HCT116 (cell line): ENCODE results near the gene PRUNE1. TPM values are rescaled to one million over a fixed set of nuclear protein-coding genes. Genes with fewer than 3 reads are reported as not detected.

ENCODE experiments used
- ATAC-seq: fragments of 200-7000 bp; cut with Tn5 transposase; 2 replicates; pipeline ENCODE4 v1.9.1; 2020; ENCODE audit warnings: mild to moderate bottlenecking, moderate library complexity
- BruUV-seq: library from RNA; stranded (reverse); fragments of 400-500 nt; replicated peaks from 2 replicates; lab custom pipeline; 2021; lab: Mats Ljungman, UMichigan
- CTCF ChIA-PET: fragments of 300-600 bp; sonication (Branson Sonifier 250); formaldehyde crosslinking; loops from one replicate; lab custom pipeline; 2021; ENCODE audit warnings: antibody characterized with exemption; lab: Charles Lee
- POLR2A ChIA-PET: fragments of 300-600, 350-600 bp; sonication (Branson Sonifier 250); formaldehyde crosslinking; loops from one replicate; lab custom pipeline; 2021; ENCODE audit warnings: antibody characterized with exemption; lab: Charles Lee
- RAD21 ChIA-PET, 2 experiments: fragments of 300-600 bp; sonication (Branson Sonifier 250); formaldehyde crosslinking; loops; one replicate each; lab custom pipeline; 2023; ENCODE audit warnings: low total read pairs in 2 of 2; ENCODE audit not compliant: uncharacterized antibody in 2 of 2, unreplicated experiment in 2 of 2, low non-redundant PET in 1 of 2; lab: Charles Lee
- DNase-seq: peaks from one replicate; pipeline ENCODE4 v3.0.0-alpha.2; 2010; ENCODE audit warnings: low read depth, low spot score
- H2AFZ ChIP-seq: fragments of 200-600 bp; shearing (Covaris generic), sonication (generic); 2 replicates; pipeline ENCODE4 v1.6.1; 2017; ENCODE audit warnings: low read depth, mixed run types, mixed read lengths, antibody characterized with exemption, low read length; ENCODE audit not compliant: poor library complexity, severe bottlenecking
- H3K27ac ChIP-seq: 2 replicates; pipeline ENCODE4 v1.5.1; 2012; ENCODE audit warnings: low read depth, low read length
- H3K27me3 ChIP-seq: fragments of 200-600 bp; sonication (generic); 2 replicates; pipeline ENCODE4 v1.6.1; 2016; ENCODE audit warnings: mixed run types, low read length, mixed read lengths; ENCODE audit not compliant: insufficient read depth
- H3K36me3 ChIP-seq, 2 experiments: fragments of 200-500 bp in 1 of 2; fragments of 200-600 bp in 1 of 2; sonication (Bioruptor generic) in 1 of 2; sonication (generic) in 1 of 2; 2 replicates each; pipeline versions ENCODE4 v1.5.1 to v1.6.1; 2014 to 2016; ENCODE audit warnings: low read length in 2 of 2, inconsistent platforms in 1 of 2, mixed read lengths in 1 of 2, mixed run types in 1 of 2; ENCODE audit not compliant: insufficient read depth in 2 of 2, control insufficient read depth in 1 of 2
- H3K4me1 ChIP-seq, 2 experiments: fragments of 200-600 bp in 1 of 2; sonication (generic) in 1 of 2; 2 replicates each; pipeline versions ENCODE4 v1.5.1 to v1.6.1; 2012 to 2017; ENCODE audit warnings: low read length in 2 of 2, inconsistent platforms in 1 of 2, mild to moderate bottlenecking in 1 of 2, mixed read lengths in 1 of 2, mixed run types in 1 of 2, moderate library complexity in 1 of 2; ENCODE audit not compliant: insufficient read depth in 2 of 2, control insufficient read depth in 1 of 2
- H3K4me2 ChIP-seq: fragments of 200-600 bp; sonication (generic); 2 replicates; pipeline ENCODE4 v1.6.1; 2017; ENCODE audit warnings: mixed run types, low read length, mixed read lengths
- H3K4me3 ChIP-seq, 2 experiments: fragments of 200-600 bp in 1 of 2; sonication (generic) in 1 of 2; replicated peaks in 1 of 2; 2 replicates each; pipeline ENCODE4 v1.5.1; 2011 to 2016; ENCODE audit warnings: low read length in 2 of 2, control low read depth in 1 of 2, low read depth in 1 of 2, mild to moderate bottlenecking in 1 of 2, mixed read lengths in 1 of 2, mixed run types in 1 of 2
- H3K79me2 ChIP-seq: fragments of 200-600 bp; sonication (generic); 2 replicates; pipeline ENCODE4 v1.6.1; 2017; ENCODE audit warnings: mild to moderate bottlenecking, mixed run types, low read length, moderate library complexity, mixed read lengths; ENCODE audit not compliant: insufficient read depth
- H3K9ac ChIP-seq: fragments of 200-600 bp; sonication (generic); 2 replicates; pipeline ENCODE4 v1.6.1; 2016; ENCODE audit warnings: low read length, mixed read lengths
- H3K9me2 ChIP-seq: fragments of 200-600 bp; sonication (generic), shearing (Covaris generic); 2 replicates; pipeline ENCODE4 v1.6.1; 2017; ENCODE audit warnings: mixed run types, mild to moderate bottlenecking, moderate library complexity; ENCODE audit not compliant: insufficient read depth
- H3K9me3 ChIP-seq, 2 experiments: fragments of 200-500 bp in 1 of 2; fragments of 200-600 bp in 1 of 2; sonication (Bioruptor generic) in 1 of 2; sonication (generic) in 1 of 2; 2 replicates each; pipeline ENCODE4 v1.6.1; 2014 to 2017; ENCODE audit warnings: low read length in 2 of 2, mixed read lengths in 2 of 2, inconsistent platforms in 1 of 2, low read depth in 1 of 2, mild to moderate bottlenecking in 1 of 2, mixed run types in 1 of 2, moderate library complexity in 1 of 2; ENCODE audit not compliant: control insufficient read depth in 1 of 2, insufficient read depth in 1 of 2
- H4K20me1 ChIP-seq: fragments of 200-600 bp; sonication (generic), shearing (Covaris generic); 2 replicates; pipeline ENCODE4 v1.6.1; 2017; ENCODE audit warnings: mixed run types, mild to moderate bottlenecking, moderate library complexity; ENCODE audit not compliant: insufficient read depth
- CEBPB ChIP-seq: IDR thresholded peaks from 2 replicates; pipeline ENCODE4 v1.6.1; 2012; ENCODE audit warnings: low read depth
- CTCF ChIP-seq, 3 experiments: fragments of 200-600 bp in 1 of 3; sonication (generic) in 1 of 3; IDR thresholded peaks in 2 of 3; conservative IDR thresholded peaks in 1 of 3; 2 replicates each; pipeline ENCODE4 v1.5.1; 2012 to 2017; ENCODE audit warnings: low read depth in 2 of 3, low read length in 2 of 3, antibody characterized with exemption in 1 of 3, borderline replicate concordance in 1 of 3, control low read depth in 1 of 3, mild to moderate bottlenecking in 1 of 3, mixed read lengths in 1 of 3, mixed run types in 1 of 3, moderate library complexity in 1 of 3; ENCODE audit not compliant: insufficient read depth in 1 of 3
- EGR1 ChIP-seq: IDR thresholded peaks from 2 replicates; pipeline ENCODE4 v1.6.1; 2012; ENCODE audit warnings: low read depth
- ELF1 ChIP-seq: IDR thresholded peaks from 2 replicates; pipeline ENCODE4 v1.6.1; 2012; ENCODE audit warnings: low read depth, borderline replicate concordance
- EZH2phosphoT487 ChIP-seq: fragments of 200-600 bp; IDR thresholded peaks from 2 replicates; pipeline ENCODE4 v1.6.1; 2018; ENCODE audit warnings: antibody characterized with exemption, borderline replicate concordance
- FOSL1 ChIP-seq: IDR thresholded peaks from 2 replicates; pipeline ENCODE4 v1.6.1; 2012; ENCODE audit warnings: low read depth
- POLR2AphosphoS5 ChIP-seq: IDR thresholded peaks from 2 replicates; pipeline ENCODE4 v1.6.1; 2011; ENCODE audit warnings: mild to moderate bottlenecking, low read depth, low read length, moderate library complexity
- RAD21 ChIP-seq: IDR thresholded peaks from 2 replicates; pipeline ENCODE4 v1.6.1; 2012; ENCODE audit warnings: low read depth, mild to moderate bottlenecking
- SRF ChIP-seq: IDR thresholded peaks from 2 replicates; pipeline ENCODE4 v1.6.1; 2012; ENCODE audit warnings: low read depth
- ZBTB33 ChIP-seq: IDR thresholded peaks from 2 replicates; pipeline ENCODE4 v1.6.1; 2011; ENCODE audit warnings: mild to moderate bottlenecking, low read length, moderate library complexity; ENCODE audit not compliant: insufficient replicate concordance; ENCODE audit errors: extremely low read depth
- ZFX ChIP-seq: fragments of 450-650 bp; IDR thresholded peaks from 2 replicates; pipeline ENCODE4 v1.6.1; 2017
- ZNF274 ChIP-seq: fragments of 200-500 bp; sonication (Bioruptor generic); IDR thresholded peaks from 2 replicates; pipeline ENCODE4 v1.6.1; 2014; ENCODE audit warnings: mild to moderate bottlenecking, low read depth, low read length, inconsistent platforms
- intact Hi-C: fragments of 100-400 bp; cut with micrococcal nuclease; formaldehyde crosslinking; loops from 2 replicates; pipeline ENCODE4 v1.10.0; 2022
- total RNA-seq: library from RNA; stranded (reverse); gene quantifications from one replicate; pipeline ENCODE4 v1.2.1, GENCODE V29; 2021; ENCODE audit not compliant: unreplicated experiment

Gene PRUNE1
- total RNA-seq, 1 experiment from 2014 or later, result 20.2 TPM

GRCh38 chr1:151069103-151069486 lies 60.8 kb downstream of the PRUNE1 start:
- no TSS peak for BruUV-seq
- Histone ChIP-seq H3K4me3 (0 out of 4 replicates have a peak overlapping the region, but pooled peaks of 1 of the 2 experiments have one; percentile 78), H3K4me1 (peaks cover 22 to 32% of the 10 kb centered on the region in 2 experiments), H3K27ac (no peak overlapping the region), H4K20me1 (no peaks in the 10 kb centered on the region), H2AFZ (no peak overlapping the region), H3K9me2 (no peaks in the 10 kb centered on the region), H3K4me2 (peak overlapping the region; percentile 86), H3K36me3 (no peaks in the 10 kb centered on the region), H3K79me2 (no peaks in the 10 kb centered on the region; the same call in 1 of the 2 replicates), H3K9me3 (no peaks in the 10 kb centered on the region), H3K9ac (no peak overlapping the region), H3K27me3 (no peaks in the 10 kb centered on the region)
- no peak for DNase-seq
- POLR2A ChIA-PET, result no interaction called here
- no peak for TF ChIP-seq EGR1
- no peak for TF ChIP-seq ZBTB33
- no peak for TF ChIP-seq ELF1
- no peak for TF ChIP-seq CTCF (IDR thresholded peaks at IDR 0.05 in 2 of 3, conservative IDR thresholded peaks at IDR 0.05 in 1 of 3; ENCODE audit: borderline replicate concordance in 1 of 3, insufficient read depth in 1 of 3, low read depth in 2 of 3, low read length in 2 of 3)
- TF ChIP-seq CEBPB, result no peak
- TF ChIP-seq POLR2AphosphoS5, result no peak
- no peak for TF ChIP-seq EZH2phosphoT487
- TF ChIP-seq ZFX, result no peak
- TF ChIP-seq RAD21, result no peak
- no peak for TF ChIP-seq SRF
- no peak for TF ChIP-seq ZNF274
- TF ChIP-seq FOSL1, result no peak
- RAD21 ChIA-PET, result no interaction called here
- intact Hi-C loops, result no loop called here
- CTCF ChIA-PET, result no interaction called here
- no peak for ATAC-seq
